ENCODE data around the gene IFI6. TPM values are rescaled to one million over a fixed set of nuclear protein-coding genes. Genes with fewer than 3 reads are reported as not detected.

IFI6 gene
- total and polyA plus RNA-seq, 2 of the 4 experiments (the other 2 are of a cell fraction) = 7.3 to 16.8 TPM

GRCh38 chr1:27649306-27649635 is 22.7 kb downstream of the IFI6 start:
- H2BK120ac ChIP-seq (ENCODE audit: low read depth, low read length) = no peak overlapping the region
- H2BK20ac ChIP-seq (ENCODE audit: low read depth, low read length) = no peak overlapping the region
- H3K9ac ChIP-seq (ENCODE audit: low read depth, low read length) = no peak overlapping the region
- dilution Hi-C loops (cut with HindIII; ENCODE audit: low sequenced_read_pairs, unreplicated experiment) (no loop called here), in situ Hi-C loops (cut with MboI; ENCODE audit: low sequenced_read_pairs) (no loop called here), intact Hi-C loops (cut with micrococcal nuclease) (no loop called here)
- H3K9me3 ChIP-seq (ENCODE audit: control insufficient read depth, insufficient read depth, low read length) = no peaks in the 10 kb centered on the region
- H2BK5ac ChIP-seq (ENCODE audit: low read depth, low read length, poor library complexity, severe bottlenecking) = no peak overlapping the region
- no peak overlapping the region for H4K8ac ChIP-seq (ENCODE audit: low read depth in 2 of 2, low read length in 2 of 2)
- TF ChIP-seq SMC3 (IDR thresholded peaks at IDR 0.05; ENCODE audit: low read depth, low read length) (no peak), FOS (IDR thresholded peaks at IDR 0.05; ENCODE audit: low read depth, low read length) (no peak), MXI1 (IDR thresholded peaks at IDR 0.05; ENCODE audit: borderline replicate concordance, low read depth, low read length) (no peak), RCOR1 (IDR thresholded peaks at IDR 0.05; ENCODE audit: insufficient replicate concordance, low read length) (no peak), MAZ (IDR thresholded peaks at IDR 0.05; ENCODE audit: borderline replicate concordance, low read depth, low read length) (no peak), RAD21 (IDR thresholded peaks at IDR 0.05; ENCODE audit: low read length) (no peak), CHD1 (IDR thresholded peaks at IDR 0.05; ENCODE audit: low read depth, low read length) (no peak), BHLHE40 (IDR thresholded peaks at IDR 0.05; ENCODE audit: low read depth, low read length) (no peak), RFX5 (IDR thresholded peaks at IDR 0.05; ENCODE audit: low read depth, low read length) (no peak), CEBPB (IDR thresholded peaks at IDR 0.05; ENCODE audit: low read depth, low read length) (no peak), NFE2L2 (IDR thresholded peaks at IDR 0.05; ENCODE audit: low read depth, low read length) (no peak), POLR2A (IDR thresholded peaks at IDR 0.05; ENCODE audit: low read depth, low read length) (no peak)
- TF ChIP-seq, protein P1, sequence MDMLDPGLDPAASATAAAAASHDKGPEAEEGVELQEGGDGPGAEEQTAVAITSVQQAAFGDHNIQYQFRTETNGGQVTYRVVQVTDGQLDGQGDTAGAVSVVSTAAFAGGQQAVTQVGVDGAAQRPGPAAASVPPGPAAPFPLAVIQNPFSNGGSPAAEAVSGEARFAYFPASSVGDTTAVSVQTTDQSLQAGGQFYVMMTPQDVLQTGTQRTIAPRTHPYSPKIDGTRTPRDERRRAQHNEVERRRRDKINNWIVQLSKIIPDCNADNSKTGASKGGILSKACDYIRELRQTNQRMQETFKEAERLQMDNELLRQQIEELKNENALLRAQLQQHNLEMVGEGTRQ (IDR thresholded peaks at IDR 0.05; ENCODE audit: low read depth, low read length) = no peak
- TF ChIP-seq, protein P2, sequence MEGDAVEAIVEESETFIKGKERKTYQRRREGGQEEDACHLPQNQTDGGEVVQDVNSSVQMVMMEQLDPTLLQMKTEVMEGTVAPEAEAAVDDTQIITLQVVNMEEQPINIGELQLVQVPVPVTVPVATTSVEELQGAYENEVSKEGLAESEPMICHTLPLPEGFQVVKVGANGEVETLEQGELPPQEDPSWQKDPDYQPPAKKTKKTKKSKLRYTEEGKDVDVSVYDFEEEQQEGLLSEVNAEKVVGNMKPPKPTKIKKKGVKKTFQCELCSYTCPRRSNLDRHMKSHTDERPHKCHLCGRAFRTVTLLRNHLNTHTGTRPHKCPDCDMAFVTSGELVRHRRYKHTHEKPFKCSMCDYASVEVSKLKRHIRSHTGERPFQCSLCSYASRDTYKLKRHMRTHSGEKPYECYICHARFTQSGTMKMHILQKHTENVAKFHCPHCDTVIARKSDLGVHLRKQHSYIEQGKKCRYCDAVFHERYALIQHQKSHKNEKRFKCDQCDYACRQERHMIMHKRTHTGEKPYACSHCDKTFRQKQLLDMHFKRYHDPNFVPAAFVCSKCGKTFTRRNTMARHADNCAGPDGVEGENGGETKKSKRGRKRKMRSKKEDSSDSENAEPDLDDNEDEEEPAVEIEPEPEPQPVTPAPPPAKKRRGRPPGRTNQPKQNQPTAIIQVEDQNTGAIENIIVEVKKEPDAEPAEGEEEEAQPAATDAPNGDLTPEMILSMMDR (conservative IDR thresholded peaks at IDR 0.05; ENCODE audit: low read depth, low read length) = no peak
- TF ChIP-seq, protein P3, sequence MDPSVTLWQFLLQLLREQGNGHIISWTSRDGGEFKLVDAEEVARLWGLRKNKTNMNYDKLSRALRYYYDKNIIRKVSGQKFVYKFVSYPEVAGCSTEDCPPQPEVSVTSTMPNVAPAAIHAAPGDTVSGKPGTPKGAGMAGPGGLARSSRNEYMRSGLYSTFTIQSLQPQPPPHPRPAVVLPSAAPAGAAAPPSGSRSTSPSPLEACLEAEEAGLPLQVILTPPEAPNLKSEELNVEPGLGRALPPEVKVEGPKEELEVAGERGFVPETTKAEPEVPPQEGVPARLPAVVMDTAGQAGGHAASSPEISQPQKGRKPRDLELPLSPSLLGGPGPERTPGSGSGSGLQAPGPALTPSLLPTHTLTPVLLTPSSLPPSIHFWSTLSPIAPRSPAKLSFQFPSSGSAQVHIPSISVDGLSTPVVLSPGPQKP (IDR thresholded peaks at IDR 0.05; ENCODE audit: borderline replicate concordance, low read depth, low read length) = no peak
- no peak overlapping the region for H3K18ac ChIP-seq (ENCODE audit: low read depth, low read length)
- peaks cover 4% of the 10 kb centered on the region for H3K4me1 ChIP-seq (ENCODE audit: control insufficient read depth, insufficient read depth, low read length)
- H3K9me1 ChIP-seq (ENCODE audit: insufficient read depth, low read length) = peaks cover 9% of the 10 kb centered on the region
- no peak overlapping the region for H4K5ac ChIP-seq (ENCODE audit: low read depth, low read length)
- no peak overlapping the region for H2BK15ac ChIP-seq (ENCODE audit: low read depth, low read length)
- no peak overlapping the region for H3K56ac ChIP-seq (ENCODE audit: extremely low read depth, insufficient read depth, low read length)
- H3K27me3 ChIP-seq (ENCODE audit: control insufficient read depth, insufficient read depth, low read length) = peaks cover 6% of the 10 kb centered on the region; the same call in 1 of the 2 replicates
- DNase-seq (no peak), ATAC-seq (ENCODE audit: low read depth) (no peak)
- no peaks in the 10 kb centered on the region for H3K36me3 ChIP-seq (ENCODE audit: control insufficient read depth, insufficient read depth, low read length)
- no peaks in the 10 kb centered on the region for H3K79me1 ChIP-seq (ENCODE audit: low read depth in 1 of 2, low read length in 2 of 2)
- no peak overlapping the region for H3K27ac ChIP-seq (ENCODE audit: insufficient read depth, low read length)
- no peak overlapping the region for H3K14ac ChIP-seq (replicated peaks; ENCODE audit: low read depth, low read length)
- no peaks in the 10 kb centered on the region for H4K20me1 ChIP-seq (ENCODE audit: insufficient read depth, low read length)
- no peak overlapping the region for H4K91ac ChIP-seq (ENCODE audit: insufficient read depth, low read depth, low read length)
- POLR2A ChIA-PET (ENCODE audit: unreplicated experiment) = no interaction called here
- H3K4ac ChIP-seq (ENCODE audit: low read depth, low read length) = no peak overlapping the region
- H2AFZ ChIP-seq (replicated peaks; ENCODE audit: low read length, poor library complexity) = no peak overlapping the region
- CTCF ChIA-PET = interaction anchor here (2.8 kb wide), 1 partner anchor 12 kb away, joined by 11 read pairs; no protein-coding TSS in a partner anchor
- WGBS, 2 experiments (ENCODE audit: extremely low coverage in 2 of 2, insufficient read length in 1 of 2) = 96% methylated on average over 5 of the region's 11 CpGs; no CpG with 5 or more reads in 1 of the 2 experiments
- no peak overlapping the region for H3K4me2 ChIP-seq (ENCODE audit: low read depth, low read length)
- no peak overlapping the region for H2AK5ac ChIP-seq (ENCODE audit: low read depth, low read length)
- no peak overlapping the region for H3K4me3 ChIP-seq (ENCODE audit: insufficient read depth, low read depth, low read length)
- no peak overlapping the region for H3K23ac ChIP-seq (ENCODE audit: low read depth, low read length)
- no peak overlapping the region for H2AK9ac ChIP-seq (replicated peaks; ENCODE audit: low read depth, low read length, poor library complexity)
- BruUV-seq (replicated peaks) = no TSS peak
